ENCODE measurements around the gene TFEB. TPM values are rescaled to one million over a fixed set of nuclear protein-coding genes. Genes with fewer than 3 reads are reported as not detected.

Gene TFEB
- total RNA-seq, 1 donor from 2014 or later, result 0.13 TPM

- Mint-ChIP-seq H3K27me3 (ENCODE audit: insufficient read depth, low read depth) (peaks cover 6% of the 10 kb centered on the region), H3K4me1 (peaks cover 2% of the 10 kb centered on the region), H3K9me3 (no peaks in the 10 kb centered on the region), H3K27ac (peak overlapping the region; percentile 17), H3K4me3 (no peak overlapping the region), H3K36me3 (no peaks in the 10 kb centered on the region)
- no peak overlapping the region for H2AFZ ChIP-seq (replicated peaks)
- no peak for DNase-seq (ENCODE audit: low spot score)
- TF ChIP-seq EZH2 (IDR thresholded peaks at IDR 0.05), result no peak
- no peak for TF ChIP-seq EZH2phosphoT487 (IDR thresholded peaks at IDR 0.05)
- no peak for TF ChIP-seq CTCF (IDR thresholded peaks at IDR 0.05)
- no peaks in the 10 kb centered on the region for H3K79me2 ChIP-seq (ENCODE audit: low read depth)
- H3K9ac ChIP-seq, result no peak overlapping the region
- no peak overlapping the region for H3K4me2 ChIP-seq
- H3K27me3 ChIP-seq, result no peaks in the 10 kb centered on the region
- H3K27ac ChIP-seq, result no peak overlapping the region
- peaks cover 4% of the 10 kb centered on the region for H3K4me1 ChIP-seq
- H3K36me3 ChIP-seq, result no peaks in the 10 kb centered on the region
- no peaks in the 10 kb centered on the region for H4K20me1 ChIP-seq (ENCODE audit: low read depth)
- H3K9me3 ChIP-seq (ENCODE audit: low read depth), result no peaks in the 10 kb centered on the region
- no peak overlapping the region for H3K4me3 ChIP-seq
- H3F3A ChIP-seq (ENCODE audit: low read depth), result no peaks in the 10 kb centered on the region
These were observed 8.2 kb upstream of the TFEB start for GRCh38 chr6:41743406-41744235.

- H3K4me2 ChIP-seq, result no peak overlapping the region
- H4K20me1 ChIP-seq (ENCODE audit: low read depth), result no peaks in the 10 kb centered on the region
- no peaks in the 10 kb centered on the region for H3K27me3 ChIP-seq
- H3K27ac ChIP-seq, result no peak overlapping the region
- peaks cover 2% of the 10 kb centered on the region for H3K4me1 Mint-ChIP-seq
- no peaks in the 10 kb centered on the region for H3K36me3 ChIP-seq
- H3K36me3 Mint-ChIP-seq, result no peaks in the 10 kb centered on the region
- no peaks in the 10 kb centered on the region for H3K9me3 ChIP-seq (ENCODE audit: low read depth)
- TF ChIP-seq EZH2phosphoT487 (IDR thresholded peaks at IDR 0.05), result no peak
- no peak for TF ChIP-seq EZH2 (IDR thresholded peaks at IDR 0.05)
- no peak for TF ChIP-seq CTCF (IDR thresholded peaks at IDR 0.05)
- H3K9me3 Mint-ChIP-seq, result no peaks in the 10 kb centered on the region
- H3K4me3 ChIP-seq, result no peak overlapping the region
- H3K27me3 Mint-ChIP-seq (ENCODE audit: insufficient read depth, low read depth), result peaks cover 6% of the 10 kb centered on the region
- H3F3A ChIP-seq (ENCODE audit: low read depth), result no peaks in the 10 kb centered on the region
- no peak overlapping the region for H2AFZ ChIP-seq (replicated peaks)
- DNase-seq (ENCODE audit: low spot score), result no peak
- no peak overlapping the region for H3K27ac Mint-ChIP-seq
- peaks cover 4% of the 10 kb centered on the region for H3K4me1 ChIP-seq
- H3K9ac ChIP-seq, result no peak overlapping the region
- no peaks in the 10 kb centered on the region for H3K79me2 ChIP-seq (ENCODE audit: low read depth)
- H3K4me3 Mint-ChIP-seq, result peak overlapping the region; percentile 31
These were observed 6.5 kb upstream of the TFEB start for GRCh38 chr6:41741625-41742490.

GRCh38 chr6:41740366-41741162 lies 5.2 kb upstream of the TFEB start:
- peaks cover 13% of the 10 kb centered on the region for H3K4me1 ChIP-seq
- H3K79me2 ChIP-seq (ENCODE audit: low read depth), result no peaks in the 10 kb centered on the region
- DNase-seq (ENCODE audit: low spot score), result no peak
- no peak overlapping the region for H3K9ac ChIP-seq
- H3K9me3 ChIP-seq (ENCODE audit: low read depth), result no peaks in the 10 kb centered on the region
- no peaks in the 10 kb centered on the region for H4K20me1 ChIP-seq (ENCODE audit: low read depth)
- Mint-ChIP-seq H3K27me3 (ENCODE audit: insufficient read depth, low read depth) (peaks cover 6% of the 10 kb centered on the region), H3K4me3 (no peak overlapping the region), H3K27ac (no peak overlapping the region), H3K9me3 (no peaks in the 10 kb centered on the region), H3K4me1 (peaks cover 14% of the 10 kb centered on the region), H3K36me3 (no peaks in the 10 kb centered on the region)
- H3K36me3 ChIP-seq, result no peaks in the 10 kb centered on the region
- peaks cover 12% of the 10 kb centered on the region for H3F3A ChIP-seq (ENCODE audit: low read depth)
- H3K4me3 ChIP-seq, result no peak overlapping the region
- H2AFZ ChIP-seq (replicated peaks), result no peak overlapping the region
- no peak overlapping the region for H3K4me2 ChIP-seq
- H3K27ac ChIP-seq, result no peak overlapping the region
- H3K27me3 ChIP-seq, result no peaks in the 10 kb centered on the region
- TF ChIP-seq CTCF (IDR thresholded peaks at IDR 0.05) (no peak), EZH2 (IDR thresholded peaks at IDR 0.05) (no peak), EZH2phosphoT487 (IDR thresholded peaks at IDR 0.05) (no peak)
